Neural progenitor cell (in vitro differentiated cells): ENCODE results near the gene ANGEL2. TPM values are rescaled to one million over a fixed set of nuclear protein-coding genes. Genes with fewer than 3 reads are reported as not detected.

Experiments
- DNase-seq: peaks from one replicate; pipeline ENCODE4 v3.0.0-alpha.2; 2016; ENCODE audit warnings: low spot score
- H2AFZ ChIP-seq: fragments of 200-600 bp; sonication (generic); replicated peaks from 2 replicates; pipeline ENCODE4 v1.6.1; 2016; ENCODE audit warnings: antibody characterized with exemption
- H3F3A ChIP-seq: fragments of 200-600 bp; sonication (generic); 2 replicates; pipeline ENCODE4 v1.6.1; 2016; ENCODE audit warnings: antibody characterized with exemption, low read depth
- H3K27ac ChIP-seq: fragments of 200-600 bp; sonication (generic); 2 replicates; pipeline ENCODE4 v1.5.1; 2016; ENCODE audit warnings: mild to moderate bottlenecking
- H3K27me3 ChIP-seq: fragments of 200-600 bp; sonication (generic); 2 replicates; pipeline ENCODE4 v1.6.1; 2016; ENCODE audit warnings: mild to moderate bottlenecking, moderate library complexity
- H3K36me3 ChIP-seq: fragments of 200-600 bp; sonication (generic); 2 replicates; pipeline ENCODE4 v1.5.1; 2016
- H3K4me1 ChIP-seq: fragments of 200-600 bp; sonication (generic); 2 replicates; pipeline ENCODE4 v1.6.1; 2016; ENCODE audit warnings: mixed run types
- H3K4me2 ChIP-seq: fragments of 200-600 bp; sonication (generic); 2 replicates; pipeline ENCODE4 v1.6.1; 2016
- H3K4me3 ChIP-seq: fragments of 200-600 bp; sonication (generic); 2 replicates; pipeline ENCODE4 v1.5.1; 2016
- H3K79me2 ChIP-seq: fragments of 200-600 bp; sonication (generic); 2 replicates; pipeline ENCODE4 v1.6.1; 2016; ENCODE audit warnings: low read depth
- H3K9ac ChIP-seq: fragments of 200-600 bp; sonication (generic); 2 replicates; pipeline ENCODE4 v1.6.1; 2016
- H3K9me3 ChIP-seq: fragments of 200-600 bp; sonication (generic); 2 replicates; pipeline ENCODE4 v1.5.1; 2016; ENCODE audit warnings: low read depth
- H4K20me1 ChIP-seq: fragments of 200-600 bp; sonication (generic); 2 replicates; pipeline ENCODE4 v1.6.1; 2016; ENCODE audit warnings: low read depth
- H3K27ac Mint-ChIP-seq: 3 replicates; pipeline ENCODE4 v1.8.0; 2021; ENCODE audit warnings: mixed read lengths
- H3K27me3 Mint-ChIP-seq: 2 replicates; pipeline ENCODE4 v1.8.0; 2022; ENCODE audit warnings: low read depth, mild to moderate bottlenecking, inconsistent platforms, moderate library complexity, mixed read lengths; ENCODE audit not compliant: insufficient read depth
- H3K36me3 Mint-ChIP-seq: 3 replicates; pipeline ENCODE4 v1.8.0; 2021; ENCODE audit warnings: mixed read lengths
- H3K4me1 Mint-ChIP-seq: 3 replicates; pipeline ENCODE4 v1.8.0; 2021; ENCODE audit warnings: mixed read lengths
- H3K4me3 Mint-ChIP-seq: 3 replicates; pipeline ENCODE4 v1.8.0; 2021; ENCODE audit warnings: mild to moderate bottlenecking, moderate library complexity, mixed read lengths
- H3K9me3 Mint-ChIP-seq: 3 replicates; pipeline ENCODE4 v1.8.0; 2020; ENCODE audit warnings: mixed read lengths
- EZH2 ChIP-seq: fragments of 200-600 bp; sonication (generic); IDR thresholded peaks from 2 replicates; pipeline ENCODE4 v1.6.1; 2017; ENCODE audit warnings: antibody characterized with exemption, mild to moderate bottlenecking, moderate library complexity
- EZH2phosphoT487 ChIP-seq: fragments of 200-600 bp; sonication (generic); IDR thresholded peaks from 2 replicates; pipeline ENCODE4 v1.6.1; 2017; ENCODE audit warnings: antibody characterized with exemption
- total RNA-seq: library from RNA; depleted of rRNA; stranded (reverse); fragments of >200 nt; gene quantifications from 2 replicates; pipeline ENCODE4 v1.2.3, GENCODE V29; 2015; ENCODE audit warnings: low replicate concordance
- TF ChIP-seq, protein P1 (sequence below): fragments of 200-600 bp; sonication (generic); IDR thresholded peaks from 2 replicates; pipeline ENCODE4 v1.5.1; 2017; ENCODE audit warnings: antibody characterized with exemption, mild to moderate bottlenecking

Gene ANGEL2
- total RNA-seq, 1 donor from 2014 or later: 101 TPM

DNA sequence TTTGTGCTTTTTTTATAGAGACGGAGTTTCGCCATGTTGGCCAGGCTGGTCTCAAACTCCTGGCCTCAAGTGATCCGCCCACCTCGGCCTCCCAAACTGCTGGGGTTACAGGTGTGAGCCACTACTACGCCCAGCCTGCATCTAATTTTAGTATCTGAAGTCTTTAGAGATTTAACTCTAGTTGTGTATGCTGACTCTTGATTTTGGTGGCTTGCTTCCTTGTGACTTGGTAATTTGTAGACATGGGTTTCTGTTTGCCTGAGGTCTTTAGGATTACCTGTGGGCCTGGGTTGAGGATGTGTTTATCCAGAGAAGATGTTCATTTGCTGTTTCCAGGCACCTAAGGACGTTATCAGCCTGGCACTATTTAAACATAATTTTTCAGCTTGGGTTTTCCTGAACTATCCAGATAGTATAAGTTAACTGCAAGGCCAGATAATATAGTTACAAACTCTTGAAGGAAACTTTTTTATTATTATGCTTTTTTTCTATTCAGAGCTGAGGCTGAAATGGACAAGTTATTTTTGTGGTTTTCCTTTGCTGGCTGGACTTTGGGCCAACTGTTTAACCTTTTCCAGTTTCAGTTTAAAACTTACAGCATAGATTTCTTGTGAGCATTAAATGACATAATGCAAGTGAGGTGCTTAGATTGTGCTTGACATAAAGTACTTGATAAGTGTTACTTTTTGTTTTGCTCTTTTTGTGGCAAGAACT, 72.8 kb downstream of the ANGEL2 start:
- no peak for DNase-seq
- Histone ChIP-seq H2AFZ (no peak overlapping the region), H3K36me3 (no peaks in the 10 kb centered on the region), H3K4me1 (no peaks in the 10 kb centered on the region), H3K27me3 (no peaks in the 10 kb centered on the region), H3F3A (no peaks in the 10 kb centered on the region), H3K4me3 (no peak overlapping the region), H4K20me1 (no peaks in the 10 kb centered on the region), H3K9me3 (no peaks in the 10 kb centered on the region), H3K27ac (no peak overlapping the region), H3K9ac (no peak overlapping the region), H3K4me2 (no peak overlapping the region), H3K79me2 (no peaks in the 10 kb centered on the region)
- no peak overlapping the region for H3K4me3 Mint-ChIP-seq
- peaks cover 5% of the 10 kb centered on the region for H3K9me3 Mint-ChIP-seq
- H3K36me3 Mint-ChIP-seq: peaks cover 5% of the 10 kb centered on the region
- no peak overlapping the region for H3K27ac Mint-ChIP-seq
- H3K4me1 Mint-ChIP-seq: no peaks in the 10 kb centered on the region
- peaks cover 7% of the 10 kb centered on the region for H3K27me3 Mint-ChIP-seq
- TF ChIP-seq EZH2phosphoT487: no peak
- no peak for TF ChIP-seq EZH2
- TF ChIP-seq, protein P1, sequence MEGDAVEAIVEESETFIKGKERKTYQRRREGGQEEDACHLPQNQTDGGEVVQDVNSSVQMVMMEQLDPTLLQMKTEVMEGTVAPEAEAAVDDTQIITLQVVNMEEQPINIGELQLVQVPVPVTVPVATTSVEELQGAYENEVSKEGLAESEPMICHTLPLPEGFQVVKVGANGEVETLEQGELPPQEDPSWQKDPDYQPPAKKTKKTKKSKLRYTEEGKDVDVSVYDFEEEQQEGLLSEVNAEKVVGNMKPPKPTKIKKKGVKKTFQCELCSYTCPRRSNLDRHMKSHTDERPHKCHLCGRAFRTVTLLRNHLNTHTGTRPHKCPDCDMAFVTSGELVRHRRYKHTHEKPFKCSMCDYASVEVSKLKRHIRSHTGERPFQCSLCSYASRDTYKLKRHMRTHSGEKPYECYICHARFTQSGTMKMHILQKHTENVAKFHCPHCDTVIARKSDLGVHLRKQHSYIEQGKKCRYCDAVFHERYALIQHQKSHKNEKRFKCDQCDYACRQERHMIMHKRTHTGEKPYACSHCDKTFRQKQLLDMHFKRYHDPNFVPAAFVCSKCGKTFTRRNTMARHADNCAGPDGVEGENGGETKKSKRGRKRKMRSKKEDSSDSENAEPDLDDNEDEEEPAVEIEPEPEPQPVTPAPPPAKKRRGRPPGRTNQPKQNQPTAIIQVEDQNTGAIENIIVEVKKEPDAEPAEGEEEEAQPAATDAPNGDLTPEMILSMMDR: no peak

Other genes starting within 250 kb of the ANGEL2 start
- gene NSL1, start 224.1 kb downstream of the ANGEL2 start, total RNA-seq: 63.7 and 77.6 TPM in 2 replicates
- 12.5 and 18.8 TPM in 2 replicates for gene TATDN3, start 224.0 kb downstream of the ANGEL2 start, total RNA-seq
- gene SPATA45, start 168.2 kb downstream of the ANGEL2 start, total RNA-seq: 1.1 TPM in 1 of 2 replicates, not detected in the other
- gene FLVCR1, start 157.6 kb downstream of the ANGEL2 start, total RNA-seq: 30.9 and 33.2 TPM in 2 replicates
- gene VASH2, start 65.3 kb downstream of the ANGEL2 start, total RNA-seq: 5.2 and 10.7 TPM in 2 replicates
- 21.5 and 32.6 TPM in 2 replicates for gene RPS6KC1, start 35.4 kb upstream of the ANGEL2 start, total RNA-seq